HPDE6-E6E7 (cell line): ENCODE results near the gene CHRNA5.
A peak's percentile ranks its signal among the peaks of the same experiment; 100 is the strongest.
"Not testable (repeated sequence)": the region's sequence is repeated elsewhere in the genome, so short reads cannot be mapped to it uniquely, and the experiment has no call there.

Source experiments
- DNase-seq: peaks from one replicate; pipeline ENCODE4 v3.0.0; 2011; ENCODE audit warnings: missing footprints; ENCODE audit errors: extremely low spot score

CHRNA5 gene

DNA sequence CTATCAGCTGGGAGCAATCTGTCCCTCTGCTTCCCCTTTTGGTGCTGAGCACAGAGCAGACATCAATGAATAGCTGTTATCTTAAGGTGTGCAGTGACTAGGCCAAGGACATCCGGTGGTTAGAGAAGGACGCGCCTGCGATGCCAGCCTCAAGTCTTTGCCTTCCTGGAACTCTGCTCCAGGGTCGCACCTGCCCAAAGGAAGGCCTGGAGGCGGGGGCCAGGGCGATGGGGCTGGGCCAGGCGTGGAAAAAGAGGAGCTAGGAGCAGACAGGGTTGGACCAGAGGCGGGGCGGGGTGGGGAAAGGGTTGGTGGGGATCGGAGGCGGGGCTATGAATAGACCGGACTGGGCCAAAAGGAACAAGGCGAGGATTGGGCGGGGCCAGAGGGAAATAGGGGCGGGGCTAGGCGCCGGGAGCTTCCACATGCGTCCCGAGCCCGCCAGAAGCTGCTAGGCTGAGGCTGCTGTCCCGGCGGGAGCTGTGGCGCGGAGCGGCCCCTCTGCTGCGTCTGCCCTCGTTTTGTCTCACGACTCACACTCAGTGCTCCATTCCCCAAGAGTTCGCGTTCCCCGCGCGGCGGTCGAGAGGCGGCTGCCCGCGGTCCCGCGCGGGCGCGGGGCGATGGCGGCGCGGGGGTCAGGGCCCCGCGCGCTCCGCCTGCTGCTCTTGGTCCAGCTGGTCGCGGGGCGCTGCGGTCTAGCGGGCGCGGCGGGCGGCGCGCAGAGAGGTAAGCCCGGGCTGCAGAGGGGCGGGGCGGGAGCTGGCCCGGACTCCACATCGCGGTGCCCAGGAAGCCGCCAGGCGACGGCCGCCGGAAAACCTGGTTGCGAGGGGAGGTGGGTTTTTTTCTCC is at the start of gene CHRNA5:
Gene CHRNA5 (plus strand): TSS at position 424 of the 854 bp plus-strand sequence. CDS start 200 bp downstream, at position 624.
- peak; percentile 83 for DNase-seq

DNA sequence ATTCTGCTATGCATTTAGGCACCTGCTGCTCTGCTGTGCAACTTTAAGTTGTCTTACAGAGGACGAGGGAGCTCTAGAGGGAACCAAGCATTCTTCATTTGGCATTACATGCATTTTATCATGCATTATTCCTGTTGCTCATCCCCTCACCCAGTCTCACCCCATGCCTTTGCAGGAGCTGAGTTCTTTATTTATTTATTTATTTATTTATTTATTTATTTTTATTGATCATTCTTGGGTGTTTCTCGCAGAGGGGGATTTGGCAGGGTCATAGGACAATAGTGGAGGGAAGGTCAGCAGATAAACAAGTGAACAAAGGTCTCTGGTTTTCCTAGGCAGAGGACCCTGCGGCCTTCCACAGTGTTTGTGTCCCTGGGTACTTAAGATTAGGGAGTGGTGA is 45.3 kb upstream of the CHRNA5 start:
- DNase-seq: not testable (repeated sequence)

DNA sequence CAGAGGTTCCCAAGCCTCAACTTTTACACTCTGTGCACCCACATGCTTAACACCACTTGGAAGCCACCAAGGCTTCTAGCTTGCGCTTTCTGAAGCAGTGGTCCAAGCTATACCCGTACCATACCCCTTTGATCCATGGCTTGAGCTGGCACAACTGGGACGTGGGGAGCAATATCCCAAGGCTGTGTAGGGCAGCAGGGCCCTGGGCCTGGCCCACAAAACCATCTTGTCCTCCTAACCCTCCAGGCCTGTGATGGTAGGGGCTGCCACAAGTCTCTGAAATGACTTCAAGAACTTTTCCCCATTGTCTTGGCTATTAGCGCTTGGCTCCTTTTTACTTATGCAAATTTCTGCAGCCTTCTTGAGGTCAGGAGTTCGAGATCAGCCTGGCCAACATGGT is 41.1 kb upstream of the CHRNA5 start:
- no peak for DNase-seq

DNA sequence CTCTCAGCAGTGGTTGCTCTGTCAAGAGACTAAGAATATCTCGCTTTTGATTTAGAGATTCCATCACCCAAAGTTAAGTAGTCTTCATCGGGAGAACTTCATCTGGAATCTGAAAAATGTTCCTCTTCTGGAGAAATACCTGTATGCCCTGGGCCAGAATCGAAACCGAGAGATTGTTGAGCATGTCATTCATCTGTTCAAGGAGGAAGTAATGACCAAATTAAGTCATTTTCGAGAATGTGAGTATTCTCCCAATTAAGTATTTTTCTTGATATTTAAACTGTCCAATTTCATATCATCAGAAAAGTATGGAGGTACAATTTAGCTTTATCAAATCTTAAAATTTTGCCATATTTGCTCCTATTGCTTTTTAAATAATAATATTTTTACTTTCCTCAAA is 38.0 kb upstream of the CHRNA5 start:
- DNase-seq: no peak

DNA sequence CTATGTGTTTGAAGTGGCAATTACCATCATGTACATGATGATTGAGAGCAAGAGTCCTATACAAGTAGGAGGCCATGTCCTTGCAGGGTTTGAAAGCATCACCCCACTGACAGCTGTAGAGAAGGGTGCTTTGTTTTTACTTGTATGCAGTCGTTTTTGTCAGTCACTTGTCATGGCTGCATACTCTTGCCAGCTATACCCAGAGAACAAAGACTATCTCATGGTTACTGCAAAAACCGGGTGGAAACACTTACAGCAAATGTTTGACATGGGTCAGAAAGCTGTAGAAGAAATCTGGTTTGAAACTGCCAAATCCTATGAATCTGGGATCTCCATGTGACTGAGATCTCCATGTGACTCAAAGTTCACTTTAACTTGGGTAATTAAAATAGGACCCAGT is 32.0 kb upstream of the CHRNA5 start:
- DNase-seq: no peak

DNA sequence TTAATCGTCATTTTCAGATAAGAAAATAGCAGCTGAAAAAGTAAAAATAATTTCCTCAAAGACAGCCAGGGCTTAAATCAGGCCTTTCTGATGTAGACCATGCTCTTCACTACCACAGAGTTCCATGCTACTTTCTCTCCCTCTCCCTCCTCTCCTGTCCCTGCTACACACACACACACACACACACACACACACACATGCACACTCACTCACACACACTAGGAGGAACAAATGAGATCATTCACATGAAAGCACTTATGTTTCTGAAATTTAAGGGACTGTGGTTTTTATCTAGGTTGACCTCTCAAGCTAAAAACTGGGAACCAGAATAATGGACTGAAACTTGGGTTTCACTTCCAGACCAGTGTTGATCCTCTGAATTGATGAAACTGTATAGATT is 29.2 kb upstream of the CHRNA5 start:
- DNase-seq: no peak

DNA sequence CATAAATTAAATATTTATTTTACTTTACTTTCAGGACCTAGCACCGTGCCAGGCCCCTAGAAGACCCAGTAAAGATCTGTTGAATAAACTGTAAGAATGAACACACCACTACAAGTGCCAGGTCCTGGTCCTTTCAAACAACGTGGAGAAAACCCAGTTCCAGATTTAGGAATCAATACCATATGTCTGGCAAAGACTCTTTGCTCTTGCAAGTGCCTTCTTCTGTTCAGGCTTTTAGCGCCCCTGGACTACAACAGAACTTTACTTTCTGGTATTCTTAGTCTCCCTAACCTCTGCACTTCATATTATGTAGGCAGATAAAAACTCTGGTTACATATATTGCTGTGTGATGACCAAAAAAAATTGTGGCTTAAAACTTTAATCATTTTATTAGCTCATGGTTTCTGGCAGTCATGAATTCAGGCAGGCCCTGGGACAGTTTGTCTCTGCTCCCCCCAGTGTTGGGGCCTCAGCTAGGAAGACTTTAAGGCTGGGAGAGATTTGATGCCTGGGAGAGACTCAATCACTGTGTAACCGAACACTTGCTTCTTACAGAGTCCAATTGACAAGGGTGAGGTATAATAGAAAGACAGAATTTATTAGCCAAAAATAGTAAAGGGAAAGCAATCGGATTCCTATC is 27.9 kb upstream of the CHRNA5 start:
- DNase-seq: no peak

DNA sequence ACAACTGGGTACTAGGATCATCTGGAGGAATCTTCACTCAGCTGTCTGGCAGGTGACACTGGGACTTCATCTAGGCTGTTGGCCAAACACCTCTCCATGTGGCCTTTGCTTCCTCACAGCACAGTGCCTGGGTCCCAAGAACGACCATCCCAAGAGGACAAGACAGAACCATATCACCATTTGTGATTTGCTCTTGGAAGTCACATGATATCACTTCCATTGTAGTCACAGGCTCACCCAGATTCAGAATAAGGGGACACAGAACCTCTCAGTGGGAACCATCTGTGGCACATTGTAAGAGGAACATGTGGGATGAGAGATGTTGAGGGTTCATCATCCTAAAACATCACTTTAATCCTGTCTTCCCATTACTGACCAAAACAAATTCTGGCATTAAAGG is 27.0 kb upstream of the CHRNA5 start:
- no peak for DNase-seq

DNA sequence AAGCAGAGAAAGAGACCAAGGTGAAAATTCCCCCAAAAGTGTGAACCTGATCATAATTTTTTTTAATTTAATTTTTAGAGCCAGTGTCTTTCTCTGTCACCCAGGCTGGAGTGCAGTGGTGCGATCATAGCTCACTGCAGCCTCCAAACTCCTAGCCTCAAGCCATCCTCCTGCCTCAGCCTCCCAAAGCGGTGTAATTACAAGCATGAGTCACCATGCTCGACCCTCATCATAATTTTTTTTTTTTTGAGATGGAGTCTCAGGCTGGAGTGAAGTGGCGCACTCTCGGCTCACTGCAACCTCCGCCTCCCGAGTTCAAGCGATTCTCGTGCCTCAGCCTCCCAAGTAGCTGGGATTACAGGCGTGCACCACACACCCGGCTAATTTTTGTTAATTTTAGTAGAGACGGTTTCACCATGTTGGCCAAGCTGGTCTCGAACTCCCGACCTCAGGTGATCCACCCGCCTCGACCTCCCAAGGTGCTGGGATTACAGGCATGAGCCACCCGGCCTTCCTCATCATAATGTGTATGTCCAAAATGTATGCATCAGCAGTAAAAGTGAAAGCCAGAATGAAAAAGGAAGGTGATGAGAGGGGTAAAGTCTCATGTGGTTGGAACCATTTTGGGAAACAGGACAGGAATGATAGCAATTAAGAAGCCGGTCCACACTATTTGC is 25.7 kb upstream of the CHRNA5 start:
- not testable (repeated sequence) for DNase-seq

DNA sequence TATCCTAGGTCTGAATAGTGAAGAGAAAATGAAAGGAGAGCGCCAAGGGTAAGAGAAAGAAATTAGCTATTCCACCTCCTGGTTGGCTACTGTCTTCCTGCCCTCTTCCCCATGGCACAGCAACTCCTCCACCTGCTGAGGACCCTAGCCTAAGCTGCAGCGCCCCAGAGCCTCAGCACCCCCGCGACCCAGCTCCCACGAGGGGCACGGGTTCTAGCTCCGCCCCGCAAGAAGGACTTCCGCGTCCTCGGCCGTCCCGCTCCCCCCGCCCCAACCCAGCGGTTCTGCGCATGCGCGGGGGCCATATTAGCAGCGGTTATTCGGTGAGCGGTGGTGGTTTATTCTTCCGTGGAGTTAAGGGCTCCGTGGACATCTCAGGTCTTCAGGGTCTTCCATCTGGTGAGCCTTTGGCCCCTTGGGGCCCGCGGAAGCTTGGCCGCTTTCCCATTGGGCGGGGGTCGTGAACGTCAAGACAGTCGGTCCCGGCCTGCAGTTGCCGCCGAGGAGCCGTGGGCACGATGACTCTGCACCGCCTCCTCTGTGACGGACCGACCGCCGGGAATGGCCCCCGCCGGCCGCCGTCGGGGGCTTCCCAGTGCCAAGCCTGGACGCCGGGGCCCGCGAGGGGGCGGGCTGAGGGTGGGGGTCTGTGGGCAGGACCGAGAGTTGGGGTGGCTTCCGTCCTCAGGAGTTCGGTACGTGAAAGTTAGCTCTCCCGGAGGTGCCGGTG is 25.0 kb upstream of the CHRNA5 start, which contains the start of gene PSMA4:
Gene PSMA4 (plus strand): TSS at position 304 of the 730 bp plus-strand sequence. CDS start 1,484 bp downstream, outside the sequence.
- DNase-seq: peak; percentile 84

DNA sequence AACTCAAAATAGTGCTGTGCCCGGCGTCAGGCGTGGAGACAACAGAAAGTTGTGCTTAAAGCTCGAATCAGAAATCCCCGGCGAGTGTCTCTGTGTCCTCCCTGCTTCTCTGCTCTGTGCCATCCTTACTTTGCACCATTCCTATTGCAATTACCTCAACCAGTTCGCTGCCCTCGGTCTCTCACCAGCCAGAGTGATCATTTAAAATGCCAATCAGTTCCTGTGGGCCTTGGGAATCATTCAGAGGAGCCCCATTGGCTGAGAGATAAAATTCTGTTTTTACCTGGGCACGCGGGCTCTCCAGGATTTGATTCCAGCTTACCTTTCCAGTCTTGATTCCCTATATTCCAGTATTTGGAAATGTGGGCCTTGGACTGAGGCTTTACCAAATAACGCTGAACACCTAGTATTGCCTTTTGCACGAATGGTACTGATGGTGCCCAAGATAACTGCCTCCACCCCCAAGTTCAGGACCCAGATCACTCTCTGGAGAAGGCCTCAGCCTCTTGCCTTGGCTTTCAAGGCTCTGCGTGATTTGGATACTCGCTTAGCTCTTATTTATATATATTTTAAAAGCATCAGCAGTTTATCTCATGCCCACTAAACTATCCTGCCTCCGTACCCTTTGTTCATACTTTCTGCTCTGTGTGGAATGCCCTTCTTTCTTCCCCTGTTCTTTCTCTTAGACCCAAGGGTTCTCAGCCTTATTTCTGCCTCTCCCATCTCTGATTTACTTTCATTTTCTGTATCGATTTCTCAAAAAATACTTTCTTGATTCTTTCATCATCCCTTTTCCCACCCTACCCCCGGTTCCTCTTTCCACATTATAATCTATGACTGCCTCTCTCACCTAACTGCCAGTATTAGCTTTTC is 24.2 kb upstream of the CHRNA5 start:
- DNase-seq: no peak

DNA sequence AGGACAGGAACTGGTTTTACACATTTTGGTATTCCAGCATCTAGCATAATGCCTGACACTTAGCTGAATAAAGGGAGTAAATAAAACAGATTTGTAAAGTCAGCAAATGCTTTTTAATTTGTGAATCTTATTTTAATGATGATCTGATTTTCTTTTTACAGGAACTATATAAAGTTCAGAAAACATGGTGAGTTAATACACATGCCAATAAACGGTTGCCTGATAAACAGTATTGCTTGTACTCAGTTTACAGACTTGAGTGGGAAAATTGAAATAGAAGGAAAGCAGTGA is 23.6 kb upstream of the CHRNA5 start:
- DNase-seq: no peak

DNA sequence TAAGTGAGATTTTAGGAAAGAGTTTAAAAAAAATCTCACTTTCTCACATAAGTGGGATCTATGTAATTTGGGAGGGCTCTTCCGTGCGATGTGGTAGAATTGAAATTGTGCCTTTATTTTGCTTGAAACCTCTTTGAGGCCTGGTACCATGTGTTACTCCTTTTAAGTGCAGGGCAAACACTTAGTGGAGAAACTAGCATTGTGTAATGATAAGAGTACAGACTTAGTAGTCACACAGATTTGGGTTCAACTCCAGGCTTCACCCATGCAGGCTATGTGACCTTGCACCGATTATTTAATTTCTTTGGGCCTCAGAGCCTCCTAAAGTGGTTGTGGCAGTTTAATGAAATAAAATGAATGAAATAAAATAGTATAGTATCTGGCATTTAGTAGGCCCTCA is 22.7 kb upstream of the CHRNA5 start:
- DNase-seq: no peak

DNA sequence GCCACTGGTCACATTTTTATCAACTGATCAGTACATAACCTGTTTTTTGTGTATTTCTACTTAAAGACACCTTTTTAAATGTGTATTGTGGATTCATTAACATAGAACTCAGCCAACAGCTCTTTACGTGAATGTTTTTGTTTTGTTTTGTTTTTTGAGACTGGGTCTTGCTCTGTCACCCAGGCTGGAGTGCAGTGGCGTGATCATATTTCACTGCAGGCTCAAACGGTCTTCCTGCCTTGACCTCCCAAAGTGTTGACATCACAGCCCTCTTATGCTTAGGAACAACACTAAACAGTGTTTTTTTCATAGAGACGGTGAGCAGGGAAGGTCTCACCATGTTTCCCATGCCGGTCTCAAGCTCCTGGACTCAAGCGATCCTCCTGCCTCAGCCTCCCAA is 15.1 kb upstream of the CHRNA5 start:
- no peak for DNase-seq

DNA sequence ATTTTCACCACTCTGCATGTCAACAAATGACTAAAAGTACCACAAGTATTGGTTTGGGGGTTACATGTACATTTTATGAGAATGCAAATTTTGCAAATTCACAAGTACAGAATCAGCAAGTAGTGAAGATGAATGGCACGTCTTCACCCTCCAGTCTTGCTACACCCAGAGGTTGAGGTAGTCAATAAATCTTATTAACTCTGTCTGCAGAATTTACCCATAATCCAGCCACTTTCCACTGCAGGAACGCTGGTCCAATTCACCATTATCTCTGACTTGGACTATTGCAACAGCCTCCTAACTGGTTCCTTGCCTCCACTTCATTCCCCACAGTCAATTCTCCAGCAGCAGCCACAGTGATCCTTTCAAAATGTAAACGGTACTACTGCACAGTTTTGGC is 14.5 kb upstream of the CHRNA5 start:
- DNase-seq: no peak

DNA sequence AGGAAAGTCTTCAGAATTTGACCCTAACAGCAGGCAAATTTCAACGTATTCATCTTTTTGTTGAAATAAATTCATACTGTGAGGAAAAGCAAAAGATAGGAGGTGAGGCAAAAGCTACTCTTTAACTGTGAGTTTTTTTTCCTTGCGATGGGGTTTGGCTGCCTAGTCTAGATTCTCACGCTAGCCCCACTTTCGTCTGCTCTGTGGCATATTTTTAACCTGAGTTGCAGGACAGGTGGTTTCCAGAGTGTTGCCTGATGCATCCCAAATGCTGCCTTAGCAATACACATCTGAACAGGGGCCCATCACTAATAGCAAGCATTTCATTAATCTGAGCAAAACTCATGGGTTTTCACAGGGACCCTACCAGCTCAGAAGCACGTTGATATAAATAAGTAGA is 13.4 kb upstream of the CHRNA5 start:
- DNase-seq: no peak

DNA sequence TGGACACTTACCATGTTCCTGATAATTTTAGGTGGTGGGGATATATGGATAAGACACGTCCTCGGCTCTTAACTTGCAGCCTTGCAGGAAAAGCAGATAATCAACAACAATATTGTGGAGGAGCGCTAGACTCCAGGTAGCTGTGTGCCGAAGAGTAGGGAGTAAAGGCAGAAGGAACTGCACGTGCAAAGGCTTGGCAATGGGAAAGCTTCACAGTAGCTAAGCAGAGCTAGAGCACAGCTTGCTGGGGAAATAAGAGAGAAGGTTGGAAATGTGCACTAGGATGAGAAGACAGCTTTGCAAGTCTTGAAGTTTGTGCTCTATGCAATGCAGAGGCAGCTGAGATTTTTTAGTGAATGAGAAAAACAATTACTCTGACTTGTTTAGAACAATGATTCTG is 12.7 kb upstream of the CHRNA5 start:
- DNase-seq: no peak

DNA sequence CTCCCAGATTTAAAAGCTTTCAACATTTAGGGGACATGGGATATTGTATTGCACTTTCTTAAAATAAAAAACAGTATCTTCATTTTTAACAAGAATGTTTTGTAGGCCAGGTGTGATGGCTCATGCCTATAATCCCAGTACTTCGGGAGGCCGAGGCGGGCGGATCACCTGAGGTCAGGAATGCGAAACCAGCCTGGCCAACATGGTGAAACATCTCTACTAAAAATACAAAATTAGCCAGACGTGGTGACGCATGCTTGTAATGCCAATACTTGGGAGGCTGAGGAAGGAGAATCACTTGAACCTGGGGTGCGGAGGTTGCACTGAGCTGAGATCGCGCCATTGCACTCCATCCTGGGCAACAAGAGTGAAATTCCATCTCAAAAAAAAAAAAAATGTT is 5.1 kb upstream of the CHRNA5 start:
- DNase-seq: not testable (repeated sequence)

DNA sequence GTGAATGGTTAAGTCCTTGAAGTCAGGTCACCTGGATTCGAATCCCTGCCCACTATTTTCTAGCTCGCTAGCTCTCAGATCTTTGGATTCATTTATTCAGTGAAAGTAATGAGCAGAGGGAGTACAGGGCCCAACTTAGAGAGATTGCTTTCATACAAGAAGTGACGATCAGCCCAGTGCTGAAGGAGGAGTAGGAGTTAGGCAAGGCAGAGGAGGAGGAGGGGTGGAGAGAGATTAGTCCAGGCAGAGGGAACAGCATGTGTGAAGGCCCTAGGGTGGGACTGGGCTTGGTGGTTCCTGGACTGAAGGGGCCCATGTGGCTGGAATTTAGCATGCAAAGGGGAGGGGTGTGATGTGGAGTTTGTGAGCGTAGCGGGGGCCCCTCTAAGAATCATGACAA is 3.8 kb upstream of the CHRNA5 start:
- DNase-seq: no peak

DNA sequence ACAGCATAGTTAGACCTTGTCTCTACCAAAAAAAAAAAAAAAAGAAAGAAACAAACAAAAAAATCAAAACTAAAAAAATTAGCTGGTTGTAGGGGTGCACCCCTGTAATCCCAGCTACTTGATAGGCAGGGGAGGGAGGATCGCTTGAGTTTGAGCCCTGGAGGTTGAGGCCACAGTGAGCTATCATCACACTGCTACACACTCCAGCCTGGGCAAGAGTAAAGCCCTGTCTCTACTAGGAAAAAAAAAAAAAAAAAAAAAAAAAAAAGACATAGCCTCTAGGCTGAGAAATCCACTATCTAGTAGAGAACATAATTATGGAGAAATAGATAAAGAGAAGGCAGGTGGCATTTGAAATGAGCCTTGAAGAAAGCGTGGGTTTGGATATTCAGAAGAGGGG is 2.2 kb upstream of the CHRNA5 start:
- DNase-seq: no peak

DNA sequence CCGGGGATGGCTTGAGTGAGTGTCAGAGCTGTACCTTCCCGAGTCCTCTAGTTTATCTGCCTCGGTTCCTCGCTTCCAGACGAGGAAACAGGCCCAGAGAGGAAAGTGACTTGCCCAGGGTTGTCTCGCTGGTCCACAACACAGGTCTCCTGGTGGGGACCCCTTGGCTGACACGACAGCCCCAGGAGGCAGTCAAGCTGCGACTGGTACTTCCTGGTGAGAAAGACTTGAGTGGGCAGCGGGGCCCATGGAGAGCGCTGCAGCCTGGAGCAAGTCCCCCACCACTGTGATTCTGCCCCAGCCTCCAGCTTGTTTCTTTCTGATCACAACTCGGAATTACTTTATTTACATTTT is 600 bp upstream of the CHRNA5 start:
- DNase-seq: no peak
